ENCODE measurements around the gene EFCC1. TPM values are rescaled to one million over a fixed set of nuclear protein-coding genes. Genes with fewer than 3 reads are reported as not detected.

EFCC1 gene
- total and polyA plus RNA-seq, 2 of the 13 experiments (the other 11 are each of a cell fraction or from before 2014, with no cell fraction given) = not detected

DNA sequence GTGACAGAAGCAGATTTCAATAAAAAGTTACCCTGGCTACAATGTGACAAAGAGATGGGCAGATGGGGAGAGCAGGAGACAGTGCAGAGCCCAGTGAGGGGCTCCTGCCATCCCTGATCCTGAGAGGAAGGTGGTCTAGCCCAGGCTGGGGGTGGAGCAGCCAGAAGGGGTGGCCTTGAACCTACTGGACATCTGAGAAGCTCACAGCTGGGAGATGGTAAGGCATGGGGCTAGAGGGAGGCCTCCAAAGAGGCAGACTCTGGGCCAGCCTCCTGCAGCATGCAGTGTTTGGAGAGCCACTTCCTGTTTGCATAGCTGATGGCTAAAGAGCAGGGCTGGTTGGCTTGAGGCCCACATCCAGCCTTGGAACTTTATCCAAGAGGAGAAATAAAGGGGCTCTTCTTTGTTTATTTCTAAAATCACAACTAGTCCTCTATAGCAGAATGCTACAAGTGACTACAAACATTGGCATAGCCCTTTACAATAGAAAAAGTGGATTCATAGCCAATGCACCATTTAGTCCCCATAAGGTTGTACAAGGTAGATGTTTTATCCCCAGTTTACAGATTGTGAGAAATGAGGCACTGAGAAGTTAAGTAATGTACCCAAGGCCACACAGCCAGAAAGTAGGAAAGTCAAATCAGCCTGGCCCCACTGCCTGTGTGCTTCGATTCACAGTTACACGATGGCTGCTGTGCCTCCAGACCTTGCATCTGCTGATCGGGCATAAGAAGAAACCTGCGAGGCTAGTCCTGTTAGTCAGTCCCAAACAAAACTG lies 4.6 kb downstream of the EFCC1 start (continued):
- TF ChIP-seq SOX6 (IDR thresholded peaks at IDR 0.05) (no peak), SOX6 (CRISPR knock-in tag; IDR thresholded peaks at IDR 0.05) (peak; percentile 66), NCOA2 (CRISPR knock-in tag; IDR thresholded peaks at IDR 0.05) (peak; percentile 31; the same call in 1 of the 2 replicates), ZFY (CRISPR knock-in tag; IDR thresholded peaks at IDR 0.05) (peak; percentile 59), TBP (CRISPR knock-in tag; IDR thresholded peaks at IDR 0.05) (no peak), SNRNP70 (IDR thresholded peaks at IDR 0.05; ENCODE audit: low read depth, low read length) (no peak), FOXP1 (IDR thresholded peaks at IDR 0.05) (no peak), FOXP1 (CRISPR knock-in tag; IDR thresholded peaks at IDR 0.05) (peak; percentile 7; the same call in 1 of the 2 replicates), ZNF670 (CRISPR knock-in tag; IDR thresholded peaks at IDR 0.05; ENCODE audit: borderline replicate concordance) (no peak), SPEN (CRISPR knock-in tag; IDR thresholded peaks at IDR 0.05; ENCODE audit: low read depth) (no peak), ETV5 (CRISPR knock-in tag; IDR thresholded peaks at IDR 0.05; ENCODE audit: borderline replicate concordance) (peak; percentile 91), MYC (CRISPR knock-in tag; IDR thresholded peaks at IDR 0.05; ENCODE audit: borderline replicate concordance) (0 out of 2 replicates have a peak, but pooled peaks have one; percentile 16), GABPB1 (CRISPR knock-in tag; IDR thresholded peaks at IDR 0.05) (peak; percentile 71), MED1 (CRISPR knock-in tag; IDR thresholded peaks at IDR 0.05) (0 out of 2 replicates have a peak, but pooled peaks have one; percentile 26)
- TF ChIP-seq, protein P1, sequence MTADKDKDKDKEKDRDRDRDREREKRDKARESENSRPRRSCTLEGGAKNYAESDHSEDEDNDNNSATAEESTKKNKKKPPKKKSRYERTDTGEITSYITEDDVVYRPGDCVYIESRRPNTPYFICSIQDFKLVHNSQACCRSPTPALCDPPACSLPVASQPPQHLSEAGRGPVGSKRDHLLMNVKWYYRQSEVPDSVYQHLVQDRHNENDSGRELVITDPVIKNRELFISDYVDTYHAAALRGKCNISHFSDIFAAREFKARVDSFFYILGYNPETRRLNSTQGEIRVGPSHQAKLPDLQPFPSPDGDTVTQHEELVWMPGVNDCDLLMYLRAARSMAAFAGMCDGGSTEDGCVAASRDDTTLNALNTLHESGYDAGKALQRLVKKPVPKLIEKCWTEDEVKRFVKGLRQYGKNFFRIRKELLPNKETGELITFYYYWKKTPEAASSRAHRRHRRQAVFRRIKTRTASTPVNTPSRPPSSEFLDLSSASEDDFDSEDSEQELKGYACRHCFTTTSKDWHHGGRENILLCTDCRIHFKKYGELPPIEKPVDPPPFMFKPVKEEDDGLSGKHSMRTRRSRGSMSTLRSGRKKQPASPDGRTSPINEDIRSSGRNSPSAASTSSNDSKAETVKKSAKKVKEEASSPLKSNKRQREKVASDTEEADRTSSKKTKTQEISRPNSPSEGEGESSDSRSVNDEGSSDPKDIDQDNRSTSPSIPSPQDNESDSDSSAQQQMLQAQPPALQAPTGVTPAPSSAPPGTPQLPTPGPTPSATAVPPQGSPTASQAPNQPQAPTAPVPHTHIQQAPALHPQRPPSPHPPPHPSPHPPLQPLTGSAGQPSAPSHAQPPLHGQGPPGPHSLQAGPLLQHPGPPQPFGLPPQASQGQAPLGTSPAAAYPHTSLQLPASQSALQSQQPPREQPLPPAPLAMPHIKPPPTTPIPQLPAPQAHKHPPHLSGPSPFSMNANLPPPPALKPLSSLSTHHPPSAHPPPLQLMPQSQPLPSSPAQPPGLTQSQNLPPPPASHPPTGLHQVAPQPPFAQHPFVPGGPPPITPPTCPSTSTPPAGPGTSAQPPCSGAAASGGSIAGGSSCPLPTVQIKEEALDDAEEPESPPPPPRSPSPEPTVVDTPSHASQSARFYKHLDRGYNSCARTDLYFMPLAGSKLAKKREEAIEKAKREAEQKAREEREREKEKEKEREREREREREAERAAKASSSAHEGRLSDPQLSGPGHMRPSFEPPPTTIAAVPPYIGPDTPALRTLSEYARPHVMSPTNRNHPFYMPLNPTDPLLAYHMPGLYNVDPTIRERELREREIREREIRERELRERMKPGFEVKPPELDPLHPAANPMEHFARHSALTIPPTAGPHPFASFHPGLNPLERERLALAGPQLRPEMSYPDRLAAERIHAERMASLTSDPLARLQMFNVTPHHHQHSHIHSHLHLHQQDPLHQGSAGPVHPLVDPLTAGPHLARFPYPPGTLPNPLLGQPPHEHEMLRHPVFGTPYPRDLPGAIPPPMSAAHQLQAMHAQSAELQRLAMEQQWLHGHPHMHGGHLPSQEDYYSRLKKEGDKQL (CRISPR knock-in tag; IDR thresholded peaks at IDR 0.05; ENCODE audit: low read depth) = 0 out of 2 replicates have a peak, but pooled peaks have one; percentile 23
- TF ChIP-seq, protein P2, sequence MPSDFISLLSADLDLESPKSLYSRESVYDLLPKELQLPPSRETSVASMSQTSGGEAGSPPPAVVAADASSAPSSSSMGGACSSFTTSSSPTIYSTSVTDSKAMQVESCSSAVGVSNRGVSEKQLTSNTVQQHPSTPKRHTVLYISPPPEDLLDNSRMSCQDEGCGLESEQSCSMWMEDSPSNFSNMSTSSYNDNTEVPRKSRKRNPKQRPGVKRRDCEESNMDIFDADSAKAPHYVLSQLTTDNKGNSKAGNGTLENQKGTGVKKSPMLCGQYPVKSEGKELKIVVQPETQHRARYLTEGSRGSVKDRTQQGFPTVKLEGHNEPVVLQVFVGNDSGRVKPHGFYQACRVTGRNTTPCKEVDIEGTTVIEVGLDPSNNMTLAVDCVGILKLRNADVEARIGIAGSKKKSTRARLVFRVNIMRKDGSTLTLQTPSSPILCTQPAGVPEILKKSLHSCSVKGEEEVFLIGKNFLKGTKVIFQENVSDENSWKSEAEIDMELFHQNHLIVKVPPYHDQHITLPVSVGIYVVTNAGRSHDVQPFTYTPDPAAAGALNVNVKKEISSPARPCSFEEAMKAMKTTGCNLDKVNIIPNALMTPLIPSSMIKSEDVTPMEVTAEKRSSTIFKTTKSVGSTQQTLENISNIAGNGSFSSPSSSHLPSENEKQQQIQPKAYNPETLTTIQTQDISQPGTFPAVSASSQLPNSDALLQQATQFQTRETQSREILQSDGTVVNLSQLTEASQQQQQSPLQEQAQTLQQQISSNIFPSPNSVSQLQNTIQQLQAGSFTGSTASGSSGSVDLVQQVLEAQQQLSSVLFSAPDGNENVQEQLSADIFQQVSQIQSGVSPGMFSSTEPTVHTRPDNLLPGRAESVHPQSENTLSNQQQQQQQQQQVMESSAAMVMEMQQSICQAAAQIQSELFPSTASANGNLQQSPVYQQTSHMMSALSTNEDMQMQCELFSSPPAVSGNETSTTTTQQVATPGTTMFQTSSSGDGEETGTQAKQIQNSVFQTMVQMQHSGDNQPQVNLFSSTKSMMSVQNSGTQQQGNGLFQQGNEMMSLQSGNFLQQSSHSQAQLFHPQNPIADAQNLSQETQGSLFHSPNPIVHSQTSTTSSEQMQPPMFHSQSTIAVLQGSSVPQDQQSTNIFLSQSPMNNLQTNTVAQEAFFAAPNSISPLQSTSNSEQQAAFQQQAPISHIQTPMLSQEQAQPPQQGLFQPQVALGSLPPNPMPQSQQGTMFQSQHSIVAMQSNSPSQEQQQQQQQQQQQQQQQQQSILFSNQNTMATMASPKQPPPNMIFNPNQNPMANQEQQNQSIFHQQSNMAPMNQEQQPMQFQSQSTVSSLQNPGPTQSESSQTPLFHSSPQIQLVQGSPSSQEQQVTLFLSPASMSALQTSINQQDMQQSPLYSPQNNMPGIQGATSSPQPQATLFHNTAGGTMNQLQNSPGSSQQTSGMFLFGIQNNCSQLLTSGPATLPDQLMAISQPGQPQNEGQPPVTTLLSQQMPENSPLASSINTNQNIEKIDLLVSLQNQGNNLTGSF (CRISPR knock-in tag; IDR thresholded peaks at IDR 0.05) = no peak
- TF ChIP-seq, protein P3, sequence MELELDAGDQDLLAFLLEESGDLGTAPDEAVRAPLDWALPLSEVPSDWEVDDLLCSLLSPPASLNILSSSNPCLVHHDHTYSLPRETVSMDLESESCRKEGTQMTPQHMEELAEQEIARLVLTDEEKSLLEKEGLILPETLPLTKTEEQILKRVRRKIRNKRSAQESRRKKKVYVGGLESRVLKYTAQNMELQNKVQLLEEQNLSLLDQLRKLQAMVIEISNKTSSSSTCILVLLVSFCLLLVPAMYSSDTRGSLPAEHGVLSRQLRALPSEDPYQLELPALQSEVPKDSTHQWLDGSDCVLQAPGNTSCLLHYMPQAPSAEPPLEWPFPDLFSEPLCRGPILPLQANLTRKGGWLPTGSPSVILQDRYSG (CRISPR knock-in tag; IDR thresholded peaks at IDR 0.05) = no peak
- TF ChIP-seq, protein P4, sequence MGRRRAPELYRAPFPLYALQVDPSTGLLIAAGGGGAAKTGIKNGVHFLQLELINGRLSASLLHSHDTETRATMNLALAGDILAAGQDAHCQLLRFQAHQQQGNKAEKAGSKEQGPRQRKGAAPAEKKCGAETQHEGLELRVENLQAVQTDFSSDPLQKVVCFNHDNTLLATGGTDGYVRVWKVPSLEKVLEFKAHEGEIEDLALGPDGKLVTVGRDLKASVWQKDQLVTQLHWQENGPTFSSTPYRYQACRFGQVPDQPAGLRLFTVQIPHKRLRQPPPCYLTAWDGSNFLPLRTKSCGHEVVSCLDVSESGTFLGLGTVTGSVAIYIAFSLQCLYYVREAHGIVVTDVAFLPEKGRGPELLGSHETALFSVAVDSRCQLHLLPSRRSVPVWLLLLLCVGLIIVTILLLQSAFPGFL (CRISPR knock-in tag; IDR thresholded peaks at IDR 0.05) = no peak

Data from HepG2 (cell line).